ENCODE data around the gene INPP5A. TPM values are rescaled to one million over a fixed set of nuclear protein-coding genes. Genes with fewer than 3 reads are reported as not detected.

Gene INPP5A
- total RNA-seq, 1 experiment from 2014 or later: 44.5 TPM

GRCh38 chr10:132493246-132493755 is 44.3 kb upstream of the INPP5A start:
- no peak overlapping the region for H3K27ac Mint-ChIP-seq (ENCODE audit: unreplicated experiment)
- H3K4me3 Mint-ChIP-seq (ENCODE audit: unreplicated experiment): no peak overlapping the region
- H3K4me1 ChIP-seq: no peaks in the 10 kb centered on the region
- no peaks in the 10 kb centered on the region for H3K36me3 ChIP-seq (ENCODE audit: control insufficient read depth, insufficient read depth, low read length)
- no peak for TF ChIP-seq CTCF (IDR thresholded peaks at IDR 0.05; ENCODE audit: insufficient read depth in 1 of 2, low read depth in 1 of 2, low read length in 1 of 2, severe bottlenecking in 1 of 2, unreplicated experiment in 1 of 2)
- DNase-seq: no peak
- ChIA-PET CTCF (no interaction called here), POLR2A (no interaction called here)
- H3K9me3 Mint-ChIP-seq (ENCODE audit: unreplicated experiment): no peaks in the 10 kb centered on the region
- no peak overlapping the region for H3K4me3 ChIP-seq (ENCODE audit: low read depth, low read length)
- H3K36me3 Mint-ChIP-seq (ENCODE audit: insufficient read depth, unreplicated experiment): no peaks in the 10 kb centered on the region
- no TSS peak for BruUV-seq (replicated peaks)
- no peaks in the 10 kb centered on the region for H3K27me3 ChIP-seq (replicated peaks; ENCODE audit: control insufficient read depth, insufficient read depth, low read length)
- intact Hi-C loops (cut with micrococcal nuclease; ENCODE audit: unreplicated experiment): no loop called here
- no peaks in the 10 kb centered on the region for H3K4me1 Mint-ChIP-seq (ENCODE audit: low read depth, unreplicated experiment)
- H3K27me3 Mint-ChIP-seq (ENCODE audit: insufficient read depth, unreplicated experiment): peaks cover 2% of the 10 kb centered on the region
- no peaks in the 10 kb centered on the region for H3K9me3 ChIP-seq

DNA sequence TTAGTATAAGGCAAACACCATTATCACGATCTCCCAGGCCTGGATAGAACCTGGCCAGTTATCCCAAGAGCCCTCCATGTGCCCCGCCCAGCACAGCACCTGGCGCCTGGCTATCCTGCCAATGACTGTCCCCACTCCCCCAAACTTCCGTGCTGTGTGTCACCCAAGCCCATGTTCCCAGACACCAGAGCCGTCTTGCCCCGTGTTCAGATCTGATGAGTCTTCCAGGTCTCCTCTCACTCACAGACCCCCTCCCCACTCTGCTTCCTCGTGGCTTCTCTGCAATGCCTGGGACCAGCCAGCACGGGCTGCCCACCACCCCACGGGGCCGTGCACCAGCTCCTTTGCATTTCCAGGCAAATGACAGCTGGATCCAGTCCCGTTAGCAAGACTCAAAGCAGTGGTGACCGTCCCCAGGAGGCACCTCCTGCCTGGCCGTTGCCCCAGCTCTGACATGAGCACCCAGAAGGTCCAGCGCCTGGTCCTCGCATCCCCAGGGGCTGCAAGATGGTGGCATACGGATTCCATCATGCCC is 43.8 kb upstream of the INPP5A start:
- H3K36me3 ChIP-seq (ENCODE audit: control insufficient read depth, insufficient read depth, low read length): no peaks in the 10 kb centered on the region
- H3K27me3 ChIP-seq (replicated peaks; ENCODE audit: control insufficient read depth, insufficient read depth, low read length): no peaks in the 10 kb centered on the region
- ChIA-PET CTCF (no interaction called here), POLR2A (no interaction called here)
- H3K4me1 Mint-ChIP-seq (ENCODE audit: low read depth, unreplicated experiment): no peaks in the 10 kb centered on the region
- no peaks in the 10 kb centered on the region for H3K9me3 ChIP-seq
- intact Hi-C loops (cut with micrococcal nuclease; ENCODE audit: unreplicated experiment): no loop called here
- H3K4me1 ChIP-seq: no peaks in the 10 kb centered on the region
- no peaks in the 10 kb centered on the region for H3K36me3 Mint-ChIP-seq (ENCODE audit: insufficient read depth, unreplicated experiment)
- BruUV-seq (replicated peaks): no TSS peak
- H3K4me3 ChIP-seq (ENCODE audit: low read depth, low read length): no peak overlapping the region
- no peaks in the 10 kb centered on the region for H3K9me3 Mint-ChIP-seq (ENCODE audit: unreplicated experiment)
- DNase-seq: no peak
- H3K27me3 Mint-ChIP-seq (ENCODE audit: insufficient read depth, unreplicated experiment): peaks cover 5% of the 10 kb centered on the region
- no peak for TF ChIP-seq CTCF (IDR thresholded peaks at IDR 0.05; ENCODE audit: insufficient read depth in 1 of 2, low read depth in 1 of 2, low read length in 1 of 2, severe bottlenecking in 1 of 2, unreplicated experiment in 1 of 2)
- no peak overlapping the region for H3K4me3 Mint-ChIP-seq (ENCODE audit: unreplicated experiment)
- H3K27ac Mint-ChIP-seq (ENCODE audit: unreplicated experiment): no peak overlapping the region

DNA sequence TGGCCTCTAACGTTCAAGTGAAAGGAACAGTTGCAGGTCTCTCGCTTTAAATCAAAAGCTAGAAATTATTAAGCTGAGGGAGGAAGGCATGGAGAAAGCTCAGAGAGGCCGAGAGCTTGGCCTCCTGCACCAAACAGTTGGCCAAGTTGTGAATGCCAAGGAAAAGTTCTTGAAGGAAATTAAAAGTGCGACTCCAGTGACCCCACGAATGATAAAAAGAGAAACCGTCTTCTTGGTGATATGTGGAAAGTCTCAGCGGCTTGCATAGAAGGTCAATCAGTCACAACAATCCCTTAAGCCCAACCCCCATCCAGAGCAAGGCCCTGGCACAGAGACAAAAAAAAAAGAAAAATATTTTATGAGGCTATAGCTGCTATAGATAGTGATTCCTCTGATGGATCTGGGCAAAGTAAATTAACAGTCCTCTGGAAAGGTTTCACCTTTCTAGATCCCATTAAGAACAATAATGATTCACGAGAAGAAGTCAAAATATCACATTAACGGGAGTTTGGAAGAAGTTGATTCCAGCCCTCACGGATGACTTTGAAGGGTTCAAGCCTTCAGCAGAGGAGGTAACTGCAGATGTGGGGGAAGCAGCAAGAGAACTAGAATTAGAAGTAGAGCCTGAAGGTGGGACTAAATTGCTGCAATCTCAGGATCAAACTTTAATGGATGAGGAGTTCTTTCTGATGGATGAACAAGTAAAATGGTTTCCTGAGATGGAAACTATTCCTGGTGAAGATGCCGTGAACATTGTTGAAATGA is 42.5 kb upstream of the INPP5A start:
- intact Hi-C loops (cut with micrococcal nuclease; ENCODE audit: unreplicated experiment): no loop called here
- CTCF ChIA-PET: interaction anchor here (0.6 kb wide), 1 partner anchor 86 kb away, joined by 3 read pairs; no protein-coding TSS in a partner anchor

More for the DNA sequence above, 42.5 kb upstream of the INPP5A start:
- no peaks in the 10 kb centered on the region for H3K36me3 Mint-ChIP-seq (ENCODE audit: insufficient read depth, unreplicated experiment)
- no peak overlapping the region for H3K4me3 Mint-ChIP-seq (ENCODE audit: unreplicated experiment)
- no peak overlapping the region for H3K4me3 ChIP-seq (ENCODE audit: low read depth, low read length)
- no peaks in the 10 kb centered on the region for H3K9me3 Mint-ChIP-seq (ENCODE audit: unreplicated experiment)
- BruUV-seq (replicated peaks): no TSS peak
- H3K36me3 ChIP-seq (ENCODE audit: control insufficient read depth, insufficient read depth, low read length): no peaks in the 10 kb centered on the region
- H3K4me1 Mint-ChIP-seq (ENCODE audit: low read depth, unreplicated experiment): no peaks in the 10 kb centered on the region
- no peaks in the 10 kb centered on the region for H3K9me3 ChIP-seq
- TF ChIP-seq CTCF (IDR thresholded peaks at IDR 0.05; ENCODE audit: insufficient read depth in 1 of 2, low read depth in 1 of 2, low read length in 1 of 2, severe bottlenecking in 1 of 2, unreplicated experiment in 1 of 2): no peak
- H3K27me3 Mint-ChIP-seq (ENCODE audit: insufficient read depth, unreplicated experiment): peaks cover 5% of the 10 kb centered on the region
- DNase-seq: no peak
- no peak overlapping the region for H3K27ac Mint-ChIP-seq (ENCODE audit: unreplicated experiment)
- H3K4me1 ChIP-seq: no peaks in the 10 kb centered on the region
- H3K27me3 ChIP-seq (replicated peaks; ENCODE audit: control insufficient read depth, insufficient read depth, low read length): no peaks in the 10 kb centered on the region
- POLR2A ChIA-PET: no interaction called here
